PC-3 (cell line): ENCODE data around the gene MACROH2A2.

Source experiments
- EZH2 ChIP-seq: fragments of 300-600 bp; sonication (generic); IDR thresholded peaks from one replicate; pipeline ENCODE4 v1.6.1; 2017; ENCODE audit warnings: antibody characterized with exemption, mild to moderate bottlenecking, low read length; ENCODE audit not compliant: unreplicated experiment
- EZH2phosphoT487 ChIP-seq: fragments of 300-600 bp; sonication (generic); IDR thresholded peaks from 2 replicates; pipeline ENCODE4 v1.6.1; 2018; ENCODE audit warnings: mild to moderate bottlenecking, antibody characterized with exemption, low read length, borderline replicate concordance
- TF ChIP-seq, protein P1 (sequence below): fragments of 300-600 bp; sonication (generic); conservative IDR thresholded peaks from 2 replicates; pipeline ENCODE4 v1.5.1; 2017; ENCODE audit warnings: antibody characterized with exemption, low read depth, mild to moderate bottlenecking, low read length

DNA sequence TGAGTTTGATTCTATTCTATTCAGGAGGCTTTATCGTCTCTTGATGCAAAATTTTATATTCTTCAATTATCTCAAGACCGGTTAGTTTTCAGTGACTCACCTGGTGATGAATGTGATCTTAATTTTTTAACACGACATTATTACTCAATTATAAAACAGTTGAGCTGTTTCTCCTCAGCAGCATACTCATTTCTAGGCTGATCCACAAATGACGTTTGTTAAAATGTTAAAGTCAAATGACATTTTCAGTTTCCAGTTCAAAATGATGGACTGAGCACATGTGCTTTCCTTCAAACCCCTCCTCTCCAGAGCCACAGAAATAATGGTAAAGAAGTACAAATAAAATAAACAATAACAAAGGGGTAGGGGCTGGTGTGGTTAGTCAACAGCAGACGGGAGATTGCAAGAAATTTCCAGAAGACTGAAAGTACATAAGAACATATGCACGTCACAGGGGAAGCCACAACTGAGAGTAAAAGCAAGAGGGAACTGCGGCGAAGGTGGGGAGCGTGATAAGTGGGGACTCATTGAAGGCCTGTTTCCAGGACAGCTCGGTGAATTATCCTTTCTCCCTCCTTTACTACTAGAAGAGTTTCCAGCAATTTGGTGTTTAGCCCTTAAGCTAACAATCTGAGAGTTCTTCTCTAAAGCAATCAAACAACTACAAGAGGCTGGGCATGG, 10.9 kb downstream of the MACROH2A2 start:
- TF ChIP-seq, protein P1, sequence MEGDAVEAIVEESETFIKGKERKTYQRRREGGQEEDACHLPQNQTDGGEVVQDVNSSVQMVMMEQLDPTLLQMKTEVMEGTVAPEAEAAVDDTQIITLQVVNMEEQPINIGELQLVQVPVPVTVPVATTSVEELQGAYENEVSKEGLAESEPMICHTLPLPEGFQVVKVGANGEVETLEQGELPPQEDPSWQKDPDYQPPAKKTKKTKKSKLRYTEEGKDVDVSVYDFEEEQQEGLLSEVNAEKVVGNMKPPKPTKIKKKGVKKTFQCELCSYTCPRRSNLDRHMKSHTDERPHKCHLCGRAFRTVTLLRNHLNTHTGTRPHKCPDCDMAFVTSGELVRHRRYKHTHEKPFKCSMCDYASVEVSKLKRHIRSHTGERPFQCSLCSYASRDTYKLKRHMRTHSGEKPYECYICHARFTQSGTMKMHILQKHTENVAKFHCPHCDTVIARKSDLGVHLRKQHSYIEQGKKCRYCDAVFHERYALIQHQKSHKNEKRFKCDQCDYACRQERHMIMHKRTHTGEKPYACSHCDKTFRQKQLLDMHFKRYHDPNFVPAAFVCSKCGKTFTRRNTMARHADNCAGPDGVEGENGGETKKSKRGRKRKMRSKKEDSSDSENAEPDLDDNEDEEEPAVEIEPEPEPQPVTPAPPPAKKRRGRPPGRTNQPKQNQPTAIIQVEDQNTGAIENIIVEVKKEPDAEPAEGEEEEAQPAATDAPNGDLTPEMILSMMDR = no peak
- TF ChIP-seq EZH2 = no peak
- no peak for TF ChIP-seq EZH2phosphoT487
